Measurements from ENCODE around the gene PPP1R12B.
"Not testable (repeated sequence)": the region's sequence is repeated elsewhere in the genome, so short reads cannot be mapped to it uniquely, and the experiment has no call there.

PPP1R12B gene

DNA sequence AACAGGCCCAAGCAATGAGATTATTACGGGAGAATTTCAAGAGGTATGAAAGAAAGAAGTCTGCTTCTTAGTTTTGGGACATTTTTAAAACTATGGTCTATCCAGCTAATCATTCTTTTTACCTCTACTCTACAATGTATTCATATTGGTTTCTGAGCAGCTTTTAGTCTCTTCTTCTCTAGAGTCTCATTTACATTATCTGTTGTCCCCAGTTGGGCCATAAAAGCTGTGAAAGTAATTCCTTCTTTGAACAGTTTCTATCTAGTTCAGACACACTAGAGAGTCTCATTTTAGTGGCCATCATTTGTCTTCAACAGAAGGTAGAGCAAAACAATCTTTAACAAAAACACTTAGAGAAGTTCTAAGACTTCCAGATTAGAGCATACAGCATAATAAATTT is 204.6 kb downstream of the PPP1R12B start:
- DNase-seq (ENCODE audit: low read depth in 2 of 2, low spot score in 1 of 2), result not testable (repeated sequence)

DNA sequence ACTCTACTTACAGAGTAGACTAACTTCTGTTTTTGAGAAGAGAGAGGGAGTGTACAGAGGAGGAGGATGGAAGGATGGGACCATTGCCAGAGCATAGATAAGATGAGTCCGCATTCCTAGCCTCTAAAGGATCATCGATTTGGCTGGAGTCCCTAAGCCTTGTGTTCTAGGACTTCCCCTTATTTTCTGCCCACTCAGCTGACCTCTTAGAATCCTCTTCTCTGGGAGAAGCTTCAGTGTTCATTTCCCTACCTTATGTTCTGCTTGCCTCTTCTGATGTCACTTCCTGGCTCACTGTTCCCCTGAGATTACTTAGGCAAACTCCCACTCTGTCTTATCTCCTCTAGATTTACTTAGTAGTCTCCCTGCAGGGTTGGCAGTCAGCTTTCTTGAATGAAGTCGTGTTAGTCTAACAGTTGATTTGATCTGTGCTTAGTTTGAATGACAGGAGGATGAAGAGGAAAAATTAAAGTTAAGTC is 205.1 kb downstream of the PPP1R12B start:
- no peak for DNase-seq (ENCODE audit: low read depth in 2 of 2, low spot score in 1 of 2)

DNA sequence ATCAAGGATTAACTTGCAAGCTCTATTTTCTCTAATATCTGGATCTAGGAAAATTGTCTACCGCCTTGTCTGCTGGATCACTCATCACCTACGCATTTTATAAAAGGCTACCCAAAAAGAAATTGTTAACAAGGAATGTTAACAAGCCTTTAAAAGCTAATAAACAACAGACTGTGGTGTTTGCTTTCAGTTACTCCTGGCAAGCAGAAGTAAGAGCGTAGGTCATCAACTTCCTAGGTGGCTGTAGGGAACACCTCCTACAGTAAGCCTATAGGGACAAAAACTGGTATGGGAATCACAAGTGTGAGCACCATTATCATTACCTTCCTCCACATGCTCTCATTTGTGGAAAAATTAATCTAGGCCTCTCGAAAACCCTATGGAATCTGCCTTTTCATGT is 206.1 kb downstream of the PPP1R12B start:
- not testable (repeated sequence) for DNase-seq (ENCODE audit: low read depth in 2 of 2, low spot score in 1 of 2)

DNA sequence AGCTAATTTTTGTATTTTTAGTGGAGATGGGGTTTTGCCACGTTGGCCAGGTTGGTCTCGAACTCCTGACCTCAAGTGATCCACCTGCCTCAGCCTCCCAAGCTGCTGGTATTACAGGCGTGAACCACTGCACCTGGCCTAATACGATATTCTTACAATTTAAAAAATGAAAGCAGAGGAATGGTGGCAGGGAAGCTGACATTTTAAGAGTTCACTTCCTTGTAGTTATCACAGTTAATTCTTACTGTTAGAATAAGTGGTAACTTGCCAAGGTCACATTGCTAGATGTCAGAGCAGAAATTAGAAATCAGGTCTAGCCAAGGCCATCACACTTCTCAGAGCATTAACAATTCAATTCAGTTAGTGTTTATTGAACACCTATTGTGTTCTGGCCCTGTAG is 207.5 kb downstream of the PPP1R12B start:
- DNase-seq (ENCODE audit: low read depth in 2 of 2, low spot score in 1 of 2), result not testable (repeated sequence)

DNA sequence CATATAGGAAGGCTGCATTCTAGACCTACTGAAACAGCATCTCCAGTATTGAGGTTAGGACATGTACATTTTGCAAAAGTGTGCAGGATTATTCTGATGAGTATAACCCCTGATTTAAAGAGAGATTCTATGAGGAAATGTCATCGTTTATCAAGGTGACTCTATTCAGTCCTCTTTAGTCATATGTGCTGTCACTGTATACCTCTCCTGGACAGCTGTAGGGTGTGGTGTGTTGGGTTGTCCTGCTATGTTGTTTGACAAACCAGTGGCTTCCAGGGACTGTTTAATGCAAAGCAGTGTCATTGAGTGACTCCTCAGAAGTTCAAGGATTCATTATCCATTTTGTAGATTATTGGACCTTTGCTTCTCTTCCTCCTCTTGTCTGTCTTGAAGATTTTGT is 209.2 kb downstream of the PPP1R12B start:
- not testable (repeated sequence) for DNase-seq (ENCODE audit: low read depth in 2 of 2, low spot score in 1 of 2)

DNA sequence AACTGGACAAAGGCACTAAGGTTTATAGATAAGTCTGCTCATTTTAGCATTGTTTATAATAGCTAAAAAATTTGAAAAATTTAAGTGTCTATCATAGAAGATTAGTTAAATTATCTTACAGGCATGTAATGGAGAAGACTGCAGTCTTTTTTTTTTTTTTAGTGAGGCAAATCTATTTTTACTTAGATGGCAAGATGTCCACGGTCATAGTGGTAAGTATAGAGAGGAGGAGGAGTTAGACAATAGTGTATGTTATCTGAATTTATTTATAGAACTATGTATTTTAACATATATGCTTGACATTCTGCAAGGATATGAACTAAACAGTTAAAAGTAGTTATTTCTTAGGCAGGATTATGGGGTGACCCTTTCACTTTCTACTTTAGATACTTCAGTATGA is 212.7 kb downstream of the PPP1R12B start:
- DNase-seq (ENCODE audit: low read depth in 2 of 2, low spot score in 1 of 2), result no peak

DNA sequence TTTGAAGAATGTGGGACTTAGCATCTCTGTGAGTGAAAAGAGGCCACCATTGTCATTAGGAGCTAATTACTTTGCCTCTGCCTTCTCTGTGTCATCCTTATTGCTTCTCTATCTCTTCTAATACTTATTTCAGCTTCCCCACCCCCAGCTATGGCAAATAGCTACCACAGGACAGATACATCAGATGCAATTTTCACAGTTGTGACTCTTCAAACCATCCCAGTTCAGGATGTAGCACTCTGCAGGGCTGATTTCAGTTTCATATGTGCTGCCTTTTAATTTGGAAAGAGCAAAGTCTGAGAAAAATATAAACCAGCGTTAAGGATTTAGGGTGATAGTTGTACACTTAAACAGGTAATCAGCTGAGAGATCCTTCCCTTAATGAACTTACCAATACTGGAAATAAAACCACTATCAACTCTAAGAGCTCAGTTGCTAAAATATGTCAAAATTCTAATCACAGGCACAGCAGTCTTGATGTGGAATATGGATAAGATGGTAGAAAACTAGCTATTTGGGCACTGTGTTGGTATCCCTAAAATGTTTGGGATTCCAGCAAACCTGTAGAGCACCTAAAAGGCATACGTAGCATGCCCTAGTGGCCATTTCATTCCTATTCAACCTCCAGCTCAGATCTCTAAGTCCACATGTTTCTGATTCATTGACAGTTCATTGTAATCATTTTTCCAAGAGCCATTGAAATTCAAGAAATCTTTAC is 213.4 kb downstream of the PPP1R12B start:
- DNase-seq (ENCODE audit: low read depth in 2 of 2, low spot score in 1 of 2), result no peak

DNA sequence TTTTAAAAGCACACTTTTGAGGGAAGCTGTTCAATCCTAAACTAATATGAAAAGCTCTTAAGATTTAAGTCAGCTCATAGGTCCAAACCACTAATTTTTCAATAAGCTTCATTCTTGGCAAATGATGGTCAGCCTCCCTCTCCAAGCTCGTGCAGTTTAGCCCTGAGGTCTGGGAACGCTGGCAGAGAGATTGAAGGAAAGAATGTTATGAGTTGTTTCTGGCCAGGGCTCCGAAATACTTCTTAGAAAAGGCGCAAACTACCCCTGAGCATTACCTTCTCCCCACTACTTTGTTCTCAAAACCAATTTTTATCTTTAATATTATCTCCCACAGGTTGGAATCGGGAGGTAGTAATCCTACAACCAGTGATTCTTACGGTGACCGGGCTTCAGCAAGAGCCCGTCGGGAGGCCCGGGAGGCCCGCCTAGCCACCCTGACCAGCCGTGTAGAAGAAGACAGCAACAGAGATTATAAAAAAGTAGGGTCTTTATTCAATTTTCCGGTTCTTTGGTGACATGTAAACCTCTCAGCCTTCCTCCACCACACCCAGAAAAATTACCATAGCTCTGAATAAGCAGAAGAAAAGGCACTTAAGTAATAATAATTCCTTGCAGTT is 214.1 kb downstream of the PPP1R12B start:
- no peak for DNase-seq (ENCODE audit: low read depth in 2 of 2, low spot score in 1 of 2)

DNA sequence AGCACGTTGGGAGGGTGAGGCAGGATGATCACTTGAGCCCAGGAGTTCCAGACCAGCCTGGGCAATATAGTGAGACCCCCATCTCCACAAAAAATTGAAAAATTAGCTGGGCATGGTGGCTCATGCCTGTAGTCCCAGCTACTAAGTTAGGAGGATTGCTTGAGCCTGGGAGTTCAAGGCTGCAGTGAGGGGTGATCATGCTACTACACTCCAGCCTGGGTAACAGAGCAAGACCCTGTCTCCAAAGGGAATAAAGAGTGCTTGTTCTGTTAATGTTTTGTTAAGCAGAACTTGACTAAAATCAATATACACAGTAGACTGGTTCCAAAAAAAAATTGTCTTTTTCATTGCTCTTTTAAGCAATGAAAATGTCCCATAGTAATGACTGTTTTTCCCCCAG is 215.3 kb downstream of the PPP1R12B start:
- DNase-seq (ENCODE audit: low read depth in 2 of 2, low spot score in 1 of 2), result no peak

DNA sequence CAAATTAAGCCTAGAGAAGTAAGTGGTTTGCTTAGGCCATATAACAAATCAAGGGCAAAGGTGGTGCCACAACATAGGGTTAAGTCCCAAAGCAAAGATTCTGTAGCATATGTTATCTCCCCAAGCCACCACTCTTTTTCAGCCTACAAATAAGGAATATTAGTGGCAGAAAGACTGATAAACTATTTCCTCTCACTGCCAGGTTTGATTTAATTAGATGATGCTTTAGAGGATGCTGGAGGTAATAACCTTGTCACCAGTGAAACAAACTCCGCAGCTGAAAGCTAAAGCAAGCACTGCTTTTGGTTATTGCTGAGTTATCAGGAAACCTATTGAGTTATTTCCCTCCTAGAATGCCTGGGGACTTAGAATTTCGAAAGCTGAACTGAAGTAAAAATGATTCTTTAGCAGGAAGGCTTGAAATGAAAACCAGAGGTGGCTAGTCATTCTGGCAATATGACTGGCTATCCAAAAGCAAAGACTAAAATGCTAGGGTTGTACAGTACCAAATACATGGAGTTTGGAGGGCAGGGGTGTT is 216.5 kb downstream of the PPP1R12B start:
- no peak for DNase-seq (ENCODE audit: low read depth in 2 of 2, low spot score in 1 of 2)

DNA sequence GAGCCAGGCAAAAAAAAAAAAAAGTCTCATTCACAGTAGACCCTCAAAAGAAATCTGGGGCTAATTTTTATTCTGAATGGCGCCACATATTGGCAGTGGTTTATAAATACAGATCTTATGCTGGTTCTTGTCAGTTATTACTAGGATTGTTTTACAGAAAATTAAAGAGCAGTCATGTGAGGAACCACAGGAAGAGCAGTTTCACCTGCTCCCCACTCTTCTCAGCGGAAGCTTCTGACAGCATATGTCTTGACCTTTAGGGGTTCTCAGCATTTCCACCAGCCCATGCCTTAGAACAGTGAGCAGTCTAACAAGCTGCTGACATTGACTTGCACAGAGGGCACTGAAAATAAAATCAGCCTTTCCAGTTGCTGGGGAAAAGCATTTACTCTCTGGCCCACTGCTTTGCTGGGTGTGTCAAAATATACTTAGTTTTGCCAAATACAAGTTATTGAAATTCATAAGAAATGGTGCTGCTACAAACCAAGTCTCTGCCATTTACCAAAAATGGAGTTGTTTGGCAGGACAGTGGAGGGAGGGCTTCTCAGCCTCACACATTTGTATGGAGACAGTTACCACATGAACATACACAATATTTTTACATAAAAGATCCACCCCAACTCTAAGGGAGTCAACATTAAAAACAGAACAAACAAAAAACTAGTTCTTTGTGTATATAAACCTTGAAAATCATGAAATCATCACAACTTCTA is 217.5 kb downstream of the PPP1R12B start:
- no peak for DNase-seq (ENCODE audit: low read depth in 2 of 2, low spot score in 1 of 2)

DNA sequence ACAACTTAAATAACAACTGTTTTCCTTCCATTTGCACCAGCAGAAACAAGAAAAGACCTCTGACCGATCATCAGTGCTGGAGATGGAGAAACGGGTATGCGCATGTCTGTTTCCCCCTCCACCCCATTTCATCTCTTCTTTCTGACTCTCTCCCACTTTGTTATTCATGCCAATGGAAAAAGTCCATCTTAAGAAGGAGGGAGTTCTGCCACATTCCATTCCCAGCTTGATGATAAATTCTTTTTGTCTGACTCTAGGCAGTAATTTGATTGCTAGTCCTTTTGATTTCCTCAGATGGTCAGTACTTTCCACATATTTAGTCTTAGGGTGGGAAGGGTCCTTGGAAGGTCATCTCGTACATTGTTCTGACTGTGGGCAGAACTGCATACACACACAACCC is 219.2 kb downstream of the PPP1R12B start:
- no peak for DNase-seq (ENCODE audit: low read depth in 2 of 2, low spot score in 1 of 2)

DNA sequence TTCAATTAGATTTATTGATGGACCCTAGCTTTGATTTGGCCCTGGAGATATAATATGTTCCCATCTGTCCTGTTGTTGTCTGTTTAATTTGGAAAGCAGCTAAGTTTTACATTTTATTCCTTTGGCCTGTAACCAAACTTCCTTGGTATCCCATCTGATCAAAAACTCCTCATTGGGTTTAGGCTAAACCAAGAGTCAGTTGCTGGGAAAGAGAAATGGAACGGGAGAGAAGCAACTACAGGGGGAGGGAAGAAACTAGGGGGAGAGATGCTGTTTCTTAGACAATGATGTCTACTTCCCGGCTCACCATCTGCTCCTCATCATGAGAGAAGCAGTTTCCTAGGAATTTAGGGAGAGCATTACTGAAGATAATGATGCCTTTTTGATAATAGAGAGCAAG is 219.9 kb downstream of the PPP1R12B start:
- DNase-seq (ENCODE audit: low read depth in 2 of 2, low spot score in 1 of 2), result no peak

DNA sequence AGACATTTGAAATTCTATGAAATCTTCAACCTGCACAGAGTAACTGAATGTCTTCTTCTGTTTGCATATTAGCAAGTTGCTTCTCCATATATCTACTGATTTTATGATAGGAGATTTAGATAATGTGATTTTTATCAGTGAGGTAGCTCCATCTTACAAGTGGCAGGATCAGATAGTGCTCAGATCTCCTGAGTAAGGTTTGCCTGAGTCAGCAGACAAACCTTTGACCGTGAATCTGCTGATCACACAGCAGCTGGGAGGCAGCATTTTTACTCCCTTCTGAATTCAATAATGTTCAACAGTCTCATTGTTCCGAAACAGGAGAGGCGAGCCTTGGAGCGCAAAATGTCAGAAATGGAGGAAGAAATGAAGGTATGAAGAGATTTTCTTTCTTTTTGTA is 220.3 kb downstream of the PPP1R12B start:
- DNase-seq (ENCODE audit: low read depth in 2 of 2, low spot score in 1 of 2), result no peak

DNA sequence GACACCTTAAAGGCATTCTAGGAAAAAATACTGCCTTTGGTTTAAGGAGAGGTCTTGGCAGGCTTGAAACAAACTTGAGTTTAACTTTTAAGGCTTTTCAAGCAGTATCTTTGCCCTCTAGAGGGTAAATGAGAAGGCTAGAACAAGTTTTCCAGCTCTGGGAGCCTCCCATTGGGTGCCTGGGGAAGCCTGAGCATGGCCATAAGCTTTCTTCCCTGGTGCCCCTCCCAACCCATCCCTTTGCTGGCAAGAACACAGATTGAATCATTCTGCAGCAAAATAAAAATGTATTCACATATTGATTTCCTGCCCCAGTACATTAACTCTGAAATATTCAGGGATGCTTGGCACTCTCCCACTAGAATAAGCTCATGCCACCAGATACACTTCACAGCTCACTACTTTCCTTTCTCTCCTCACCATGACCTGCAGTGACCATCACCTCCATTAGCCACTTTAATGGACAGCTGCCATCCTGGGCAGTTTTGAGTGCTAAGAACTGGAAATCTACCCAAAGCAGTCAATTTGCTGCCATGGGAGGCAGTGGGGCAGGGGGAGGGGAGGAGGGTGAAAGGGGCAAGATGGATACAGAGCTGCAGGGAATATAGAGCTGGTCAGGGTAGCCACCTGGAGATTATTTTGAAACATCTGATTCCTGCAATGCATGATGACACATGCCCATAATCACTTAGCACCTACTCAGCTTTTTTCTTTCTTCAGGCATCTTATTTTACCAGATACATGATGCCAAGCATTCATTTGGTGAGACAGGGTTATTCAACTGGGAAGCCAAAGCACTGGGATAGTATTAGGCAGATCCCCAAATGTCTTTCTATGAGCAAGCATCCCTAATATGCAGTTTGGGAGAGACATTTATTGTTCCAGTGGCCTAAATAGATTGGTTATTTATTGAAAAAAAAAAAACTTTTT is 221.2 kb downstream of the PPP1R12B start:
- DNase-seq (ENCODE audit: low read depth in 2 of 2, low spot score in 1 of 2), result no peak

DNA sequence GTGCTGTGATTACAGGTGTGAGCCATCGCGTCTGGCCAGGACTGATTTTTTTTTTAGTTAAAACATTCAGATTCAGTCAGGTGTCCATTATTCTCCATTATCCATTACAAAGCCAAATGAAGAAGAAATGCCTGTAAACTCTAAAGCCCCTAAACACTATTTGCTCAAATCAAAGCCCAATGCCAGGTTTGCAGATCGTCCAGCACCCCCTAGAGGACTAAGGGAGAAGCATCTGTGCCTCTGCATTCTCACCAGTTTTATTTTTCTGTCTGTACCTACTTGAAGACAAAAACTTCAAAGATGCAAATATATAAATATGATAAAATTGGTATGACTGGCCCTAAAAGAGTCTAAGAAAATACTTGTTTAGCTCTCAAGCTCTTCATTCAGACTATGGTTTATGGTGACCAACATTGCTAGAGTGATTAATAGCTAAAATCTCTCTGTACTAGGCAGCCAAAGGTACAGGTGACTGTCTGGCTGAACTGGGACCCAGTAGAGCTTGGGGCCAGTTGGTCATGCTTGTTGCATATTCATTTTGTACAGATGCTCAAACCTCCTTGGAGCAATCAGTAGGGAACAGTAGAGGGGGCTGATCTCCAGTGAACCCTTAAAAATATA is 223.3 kb downstream of the PPP1R12B start:
- no peak for DNase-seq (ENCODE audit: low read depth in 2 of 2, low spot score in 1 of 2)

DNA sequence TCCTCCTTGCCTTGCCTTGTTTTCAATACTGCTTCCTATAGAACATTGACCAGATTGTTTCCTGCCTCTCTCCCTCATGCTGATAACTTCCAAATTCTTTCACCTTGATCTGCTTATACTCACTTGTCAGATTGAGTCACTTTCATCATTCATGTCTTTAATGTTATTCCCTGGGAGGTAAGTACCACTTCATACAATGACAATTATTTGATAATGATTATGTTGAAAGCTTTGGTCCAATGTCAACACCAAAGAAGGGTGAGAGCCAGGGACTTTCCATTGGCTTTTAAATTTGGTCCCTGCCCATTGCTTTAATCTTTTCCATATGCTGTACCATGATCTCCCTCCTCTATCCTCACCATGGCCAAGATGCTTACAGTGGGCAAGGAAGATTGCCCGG is 224.4 kb downstream of the PPP1R12B start:
- DNase-seq (ENCODE audit: low read depth in 2 of 2, low spot score in 1 of 2), result no peak

DNA sequence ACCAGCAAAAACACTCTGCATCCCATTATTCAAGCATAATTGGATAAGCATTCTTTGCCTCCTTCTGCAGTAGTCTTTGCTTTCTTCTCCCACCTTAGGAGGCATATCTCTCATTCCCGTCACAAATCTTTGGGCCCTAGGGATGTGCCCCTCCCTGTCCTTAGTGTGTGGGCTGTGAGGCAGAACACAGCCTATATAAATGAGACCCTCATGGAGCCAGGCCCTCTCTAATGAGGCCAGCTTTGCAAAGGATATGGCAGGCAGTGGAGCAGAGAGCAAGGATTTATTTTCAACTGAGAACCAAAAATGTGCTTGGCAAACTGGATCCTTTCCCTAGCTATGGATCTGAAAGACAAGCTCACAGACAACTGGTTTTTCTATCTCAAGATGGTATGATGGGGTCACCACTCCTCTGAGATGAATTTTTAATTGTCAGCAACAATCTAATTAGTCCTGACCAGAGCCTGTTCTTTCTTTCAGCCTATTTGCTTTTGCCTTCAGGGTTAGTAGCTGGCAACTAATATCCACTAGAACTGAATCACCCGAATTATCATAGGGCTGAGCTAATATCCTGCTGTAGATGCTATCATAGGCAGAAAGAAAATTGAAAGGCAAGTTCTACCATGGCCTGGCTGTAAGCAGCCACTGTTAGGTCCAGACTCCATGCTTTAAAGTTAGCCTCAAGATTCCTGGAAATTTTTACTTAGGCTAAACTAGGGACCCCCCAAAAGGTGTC is 227.6 kb downstream of the PPP1R12B start:
- DNase-seq (ENCODE audit: low read depth in 2 of 2, low spot score in 1 of 2), result no peak

DNA sequence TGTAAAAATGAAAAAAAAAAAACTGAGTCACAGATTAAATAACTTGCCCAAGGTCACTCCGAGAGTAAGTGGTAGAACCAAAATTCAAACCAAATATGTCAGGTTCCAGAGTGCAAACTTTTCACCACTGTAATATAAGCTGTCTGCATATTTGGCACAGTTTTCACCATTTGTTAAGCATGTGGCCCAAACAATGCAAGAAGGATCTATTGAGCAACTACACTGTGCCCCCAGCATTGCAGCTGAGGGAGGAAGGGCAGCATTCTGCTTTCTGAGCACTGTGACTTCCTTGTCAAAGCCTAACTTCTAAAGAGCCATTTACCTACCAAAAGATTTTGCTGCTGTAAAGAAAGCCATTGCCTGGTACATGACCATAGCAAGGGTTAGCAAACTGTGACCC is 228.3 kb downstream of the PPP1R12B start:
- no peak for DNase-seq (ENCODE audit: low read depth in 2 of 2, low spot score in 1 of 2)

DNA sequence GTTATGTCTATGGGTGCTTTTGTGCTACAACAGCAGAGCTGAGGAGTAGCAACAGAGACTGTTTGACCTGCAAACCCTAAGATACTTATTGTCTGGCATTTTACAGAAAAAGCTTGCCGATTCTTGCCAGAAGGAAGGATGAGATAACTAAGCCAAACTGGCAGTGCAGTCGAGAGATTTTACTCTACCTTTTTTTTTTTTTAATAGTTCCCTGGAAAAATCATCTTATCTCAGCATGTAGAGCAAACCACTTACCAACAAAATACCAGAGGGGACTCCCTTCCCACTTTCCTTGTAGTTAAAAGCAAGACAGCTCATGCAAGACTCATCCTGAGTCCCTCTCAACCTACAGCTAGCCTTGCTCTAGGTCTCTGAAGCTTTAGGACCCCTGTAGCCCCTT is 228.9 kb downstream of the PPP1R12B start:
- no peak for DNase-seq (ENCODE audit: low read depth in 2 of 2, low spot score in 1 of 2)

Measured in stimulated activated CD8-positive, alpha-beta memory T cell treated with anti-CD3 and anti-CD28 coated beads, Interleukin-4, amount 100 ng/mL, for 1 hour (primary cell).